K562 (cell line): ENCODE results near the gene FUBP3. TPM values are rescaled to one million over a fixed set of nuclear protein-coding genes. Genes with fewer than 3 reads are reported as not detected.
A peak's percentile ranks its signal among the peaks of the same experiment; 100 is the strongest.

ENCODE experiments used
- EZH2 ChIP-seq: IDR thresholded peaks from 2 replicates; pipeline ENCODE4 v1.6.1; 2012; ENCODE audit warnings: low read depth, mild to moderate bottlenecking, inconsistent platforms, low read length, borderline replicate concordance
- FOXK2 ChIP-seq, 2 experiments: fragments of 450-650 bp; IDR thresholded peaks in 1 of 2; conservative IDR thresholded peaks in 1 of 2; 2 replicates each; pipeline ENCODE4 v1.6.1; 2016; ENCODE audit warnings: low read depth in 2 of 2, mild to moderate bottlenecking in 1 of 2
- FUS ChIP-seq: fragments of 200-400 bp; formaldehyde crosslinking; optimal IDR thresholded peaks from 2 replicates; pipeline ENCODE3; 2017; ENCODE audit warnings: low read depth, low read length
- HEY1 ChIP-seq: fragments of 250-450 bp; sonication (Bioruptor Pico); IDR thresholded peaks from 2 replicates; pipeline ENCODE4 v1.5.0; 2020; ENCODE audit warnings: mild to moderate bottlenecking, moderate library complexity, borderline replicate concordance
- HLTF ChIP-seq: fragments of 450-650 bp; IDR thresholded peaks from 2 replicates; pipeline ENCODE4 v1.6.1; 2016
- ILK ChIP-seq: fragments of 450-650 bp; IDR thresholded peaks from 2 replicates; pipeline ENCODE4 v1.6.1; 2016; ENCODE audit warnings: missing genetic modification characterization, low read depth, mild to moderate bottlenecking, missing compliant biosample characterization, moderate library complexity, borderline replicate concordance
- KLF6 ChIP-seq: fragments of 250-450 bp; sonication (Bioruptor Pico); IDR thresholded peaks from 2 replicates; pipeline ENCODE4 v1.4.0; 2020; ENCODE audit warnings: mild to moderate bottlenecking, moderate library complexity, borderline replicate concordance
- NELFE ChIP-seq: IDR thresholded peaks from 2 replicates; pipeline ENCODE4 v1.6.1; 2011; ENCODE audit warnings: mild to moderate bottlenecking; ENCODE audit not compliant: insufficient read depth, insufficient read length
- NRF1 ChIP-seq, 2 experiments: fragments of 450-650 bp; IDR thresholded peaks in 1 of 2; conservative IDR thresholded peaks in 1 of 2; 2 replicates each; pipeline ENCODE4 v1.6.1; 2014; ENCODE audit warnings: mild to moderate bottlenecking in 2 of 2
- POLR2A ChIP-seq: fragments of 450-650 bp; conservative IDR thresholded peaks from 2 replicates; pipeline ENCODE4 v1.6.1; 2016
- POLR2G ChIP-seq: fragments of 200-400 bp; formaldehyde crosslinking; IDR thresholded peaks from 2 replicates; pipeline ENCODE4 v1.6.1; 2017; ENCODE audit warnings: low read depth, mild to moderate bottlenecking, antibody characterized with exemption, low read length, moderate library complexity
- RB1 ChIP-seq: fragments of 450-650 bp; IDR thresholded peaks from 2 replicates; pipeline ENCODE4 v1.6.1; 2017; ENCODE audit warnings: low read depth, mild to moderate bottlenecking
- TEAD2 ChIP-seq: fragments of 450-650 bp; IDR thresholded peaks from 2 replicates; pipeline ENCODE4 v1.6.1; 2016; ENCODE audit warnings: missing genetic modification characterization, control low read depth, missing compliant biosample characterization
- TRIM24 ChIP-seq, 2 experiments: fragments of 450-650 bp; IDR thresholded peaks; 2 replicates each; pipeline ENCODE4 v1.6.1; 2016
- TRIM28 ChIP-seq: fragments of 450-650 bp; IDR thresholded peaks from 2 replicates; pipeline ENCODE4 v1.6.1; 2017
- ZFX ChIP-seq: sonication (generic); formaldehyde crosslinking; IDR thresholded peaks from 2 replicates; pipeline ENCODE4 v1.8.0; 2022; ENCODE audit warnings: mild to moderate bottlenecking, missing genetic modification reagents, moderate library complexity
- ZNF133 ChIP-seq: fragments of 250-450 bp; sonication (Bioruptor Pico); IDR thresholded peaks from 2 replicates; pipeline ENCODE4 v1.4.0; 2020; ENCODE audit warnings: mild to moderate bottlenecking
- ZNF146 ChIP-seq: IDR thresholded peaks from one replicate; pipeline ENCODE4 v1.6.1; 2018; ENCODE audit warnings: missing compliant biosample characterization; ENCODE audit not compliant: unreplicated experiment
- ZNF174 ChIP-seq: fragments of 250-450 bp; sonication (Bioruptor Pico); IDR thresholded peaks from 2 replicates; pipeline ENCODE4 v1.4.0; 2020; ENCODE audit warnings: mild to moderate bottlenecking
- ZNF57 ChIP-seq: fragments of 450-650 bp; formaldehyde crosslinking; IDR thresholded peaks from 2 replicates; pipeline ENCODE4 v1.4.0; 2020; ENCODE audit warnings: mild to moderate bottlenecking, moderate library complexity
- polyA plus RNA-seq, 8 experiments: library from polyadenylated mRNA; depleted of rRNA in 4 of 8; stranded (reverse) in 5 of 8; unstranded in 3 of 8; fragments of >200 nt; fragmentation: Nextera tagmentation in 2 of 8; fragmentation: Illumina TruSeq in 1 of 8; extraction: Ambion mirVana in 2 of 8; extraction: Trizol in 1 of 8; gene quantifications; 2 replicates each; pipeline versions ENCODE4 v1.2.1 to v1.2.3, GENCODE V29; 2011 to 2014; ENCODE audit warnings: inconsistent platforms in 1 of 8, missing spikeins in 1 of 8
- total RNA-seq, 7 experiments: library from RNA; depleted of rRNA in 6 of 7; stranded (reverse); fragments of >200 nt in 6 of 7; fragmentation: Illumina TruSeq in 2 of 7; extraction: Trizol in 2 of 7; gene quantifications; 2 replicates each; pipeline versions ENCODE4 v1.2.1 to v1.2.3, GENCODE V29; 2011 to 2021; ENCODE audit warnings: low replicate concordance in 1 of 7
- TF ChIP-seq, protein P1 (sequence below): fragments of 150-350 bp; IDR thresholded peaks from 2 replicates; pipeline ENCODE4 v1.6.1; 2014; ENCODE audit warnings: low read depth, mild to moderate bottlenecking, low read length, borderline replicate concordance
- TF ChIP-seq, protein P2 (sequence below): sonication (generic); formaldehyde crosslinking; IDR thresholded peaks from 2 replicates; pipeline ENCODE4 v1.8.0; 2022; ENCODE audit warnings: mild to moderate bottlenecking, missing genetic modification reagents
- TF ChIP-seq, protein P3 (sequence below), 2 experiments: IDR thresholded peaks; 2 replicates each; pipeline ENCODE4 v1.6.1; 2012; ENCODE audit warnings: improper control_type of control experiment in 2 of 2, low read depth in 2 of 2, low read length in 2 of 2, borderline replicate concordance in 1 of 2

FUBP3 gene
- total and polyA plus RNA-seq, 9 of the 15 experiments (the other 6 are each of a cell fraction or from before 2014, with no cell fraction given) = 3.0 to 64.0 (median 48.1) TPM

DNA sequence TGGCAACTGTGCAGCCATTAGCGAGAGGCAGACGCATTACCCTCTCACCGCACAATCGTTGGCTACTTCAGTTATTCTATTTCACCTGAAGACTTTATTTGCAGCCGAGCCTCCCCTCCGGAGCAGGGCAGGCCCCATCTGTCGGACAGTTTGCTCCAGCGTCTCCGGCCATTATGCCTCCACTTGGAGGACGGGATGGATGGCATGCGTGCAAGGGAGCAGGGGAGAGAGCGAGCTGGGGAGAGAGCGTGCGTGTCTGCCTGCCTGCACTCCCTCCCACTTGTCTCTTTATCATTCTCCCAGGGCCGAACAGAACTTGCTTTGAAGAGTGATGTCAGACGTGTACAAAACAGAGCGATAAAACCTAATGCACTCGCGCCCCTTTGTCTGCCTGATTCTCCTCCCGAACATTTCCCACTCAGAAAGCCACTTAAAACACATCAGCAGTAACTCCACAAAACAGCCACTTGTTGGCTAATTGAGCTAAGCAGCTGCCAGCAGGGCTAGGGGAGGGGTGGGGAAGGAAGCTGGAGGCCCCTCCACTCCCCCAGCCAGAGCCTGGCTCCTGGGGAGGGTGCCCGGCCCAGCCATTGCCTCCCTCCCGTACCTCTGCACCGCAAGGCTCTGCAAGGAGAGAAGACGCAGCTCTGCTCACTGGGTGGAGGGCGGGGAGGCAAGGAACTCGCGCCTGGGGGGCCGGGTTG lies 43.4 kb upstream of the FUBP3 start (continued):
- TF ChIP-seq RB1 (no peak; the same call in 1 of the 2 replicates), FOXK2 (conservative IDR thresholded peaks at IDR 0.05 in 1 of 2, IDR thresholded peaks at IDR 0.05 in 1 of 2; ENCODE audit: low read depth in 2 of 2) (no peak), NRF1 (conservative IDR thresholded peaks at IDR 0.05 in 1 of 2, IDR thresholded peaks at IDR 0.05 in 1 of 2) (peak; percentile 41 to 73; a peak in 3 of 4 replicates), TRIM24 (IDR thresholded peaks at IDR 0.05) (peak; percentile 42 to 63; a peak in 3 of 4 replicates), ZFX (CRISPR knock-in tag) (peak; percentile 33), EZH2 (no peak), HEY1 (CRISPR knock-in tag) (no peak), NELFE (no peak), POLR2G (peak; percentile 64), ZNF174 (CRISPR knock-in tag) (no peak), KLF6 (CRISPR knock-in tag) (no peak), TRIM28 (no peak; the same call in 1 of the 2 replicates), ZNF57 (CRISPR knock-in tag) (no peak), POLR2A (peak; percentile 58), ZNF146 (CRISPR knock-in tag) (no peak), TEAD2 (no peak), ZNF133 (CRISPR knock-in tag) (no peak), FUS (no peak), HLTF (no peak), ILK (tag) (no peak)
- TF ChIP-seq, protein P1, sequence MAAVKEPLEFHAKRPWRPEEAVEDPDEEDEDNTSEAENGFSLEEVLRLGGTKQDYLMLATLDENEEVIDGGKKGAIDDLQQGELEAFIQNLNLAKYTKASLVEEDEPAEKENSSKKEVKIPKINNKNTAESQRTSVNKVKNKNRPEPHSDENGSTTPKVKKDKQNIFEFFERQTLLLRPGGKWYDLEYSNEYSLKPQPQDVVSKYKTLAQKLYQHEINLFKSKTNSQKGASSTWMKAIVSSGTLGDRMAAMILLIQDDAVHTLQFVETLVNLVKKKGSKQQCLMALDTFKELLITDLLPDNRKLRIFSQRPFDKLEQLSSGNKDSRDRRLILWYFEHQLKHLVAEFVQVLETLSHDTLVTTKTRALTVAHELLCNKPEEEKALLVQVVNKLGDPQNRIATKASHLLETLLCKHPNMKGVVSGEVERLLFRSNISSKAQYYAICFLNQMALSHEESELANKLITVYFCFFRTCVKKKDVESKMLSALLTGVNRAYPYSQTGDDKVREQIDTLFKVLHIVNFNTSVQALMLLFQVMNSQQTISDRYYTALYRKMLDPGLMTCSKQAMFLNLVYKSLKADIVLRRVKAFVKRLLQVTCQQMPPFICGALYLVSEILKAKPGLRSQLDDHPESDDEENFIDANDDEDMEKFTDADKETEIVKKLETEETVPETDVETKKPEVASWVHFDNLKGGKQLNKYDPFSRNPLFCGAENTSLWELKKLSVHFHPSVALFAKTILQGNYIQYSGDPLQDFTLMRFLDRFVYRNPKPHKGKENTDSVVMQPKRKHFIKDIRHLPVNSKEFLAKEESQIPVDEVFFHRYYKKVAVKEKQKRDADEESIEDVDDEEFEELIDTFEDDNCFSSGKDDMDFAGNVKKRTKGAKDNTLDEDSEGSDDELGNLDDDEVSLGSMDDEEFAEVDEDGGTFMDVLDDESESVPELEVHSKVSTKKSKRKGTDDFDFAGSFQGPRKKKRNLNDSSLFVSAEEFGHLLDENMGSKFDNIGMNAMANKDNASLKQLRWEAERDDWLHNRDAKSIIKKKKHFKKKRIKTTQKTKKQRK = no peak
- TF ChIP-seq, protein P2, sequence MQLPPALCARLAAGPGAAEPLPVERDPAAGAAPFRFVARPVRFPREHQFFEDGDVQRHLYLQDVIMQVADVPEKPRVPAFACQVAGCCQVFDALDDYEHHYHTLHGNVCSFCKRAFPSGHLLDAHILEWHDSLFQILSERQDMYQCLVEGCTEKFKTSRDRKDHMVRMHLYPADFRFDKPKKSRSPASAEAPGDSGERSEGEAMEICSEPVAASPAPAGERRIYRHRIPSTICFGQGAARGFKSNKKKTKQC (CRISPR knock-in tag) = 0 out of 2 replicates have a peak, but pooled peaks have one; percentile 29
- TF ChIP-seq, protein P3, sequence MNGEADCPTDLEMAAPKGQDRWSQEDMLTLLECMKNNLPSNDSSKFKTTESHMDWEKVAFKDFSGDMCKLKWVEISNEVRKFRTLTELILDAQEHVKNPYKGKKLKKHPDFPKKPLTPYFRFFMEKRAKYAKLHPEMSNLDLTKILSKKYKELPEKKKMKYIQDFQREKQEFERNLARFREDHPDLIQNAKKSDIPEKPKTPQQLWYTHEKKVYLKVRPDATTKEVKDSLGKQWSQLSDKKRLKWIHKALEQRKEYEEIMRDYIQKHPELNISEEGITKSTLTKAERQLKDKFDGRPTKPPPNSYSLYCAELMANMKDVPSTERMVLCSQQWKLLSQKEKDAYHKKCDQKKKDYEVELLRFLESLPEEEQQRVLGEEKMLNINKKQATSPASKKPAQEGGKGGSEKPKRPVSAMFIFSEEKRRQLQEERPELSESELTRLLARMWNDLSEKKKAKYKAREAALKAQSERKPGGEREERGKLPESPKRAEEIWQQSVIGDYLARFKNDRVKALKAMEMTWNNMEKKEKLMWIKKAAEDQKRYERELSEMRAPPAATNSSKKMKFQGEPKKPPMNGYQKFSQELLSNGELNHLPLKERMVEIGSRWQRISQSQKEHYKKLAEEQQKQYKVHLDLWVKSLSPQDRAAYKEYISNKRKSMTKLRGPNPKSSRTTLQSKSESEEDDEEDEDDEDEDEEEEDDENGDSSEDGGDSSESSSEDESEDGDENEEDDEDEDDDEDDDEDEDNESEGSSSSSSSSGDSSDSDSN (IDR thresholded peaks at IDR 0.05; ENCODE audit: borderline replicate concordance in 1 of 2, low read depth in 2 of 2, low read length in 2 of 2) = peak; percentile 24 to 72; a peak in 1 of 4 replicates
